GM18873 (cell line): Measurements from ENCODE around the gene UCN2.

Experiments used
- ATAC-seq: cut with Tn5 transposase; IDR thresholded peaks from one replicate; pipeline ENCODE4 v1.9.1; 2021; ENCODE audit warnings: mild to moderate bottlenecking, moderate library complexity, moderate number of reproducible peaks; ENCODE audit not compliant: unreplicated experiment, low FRiP score

UCN2 gene

DNA sequence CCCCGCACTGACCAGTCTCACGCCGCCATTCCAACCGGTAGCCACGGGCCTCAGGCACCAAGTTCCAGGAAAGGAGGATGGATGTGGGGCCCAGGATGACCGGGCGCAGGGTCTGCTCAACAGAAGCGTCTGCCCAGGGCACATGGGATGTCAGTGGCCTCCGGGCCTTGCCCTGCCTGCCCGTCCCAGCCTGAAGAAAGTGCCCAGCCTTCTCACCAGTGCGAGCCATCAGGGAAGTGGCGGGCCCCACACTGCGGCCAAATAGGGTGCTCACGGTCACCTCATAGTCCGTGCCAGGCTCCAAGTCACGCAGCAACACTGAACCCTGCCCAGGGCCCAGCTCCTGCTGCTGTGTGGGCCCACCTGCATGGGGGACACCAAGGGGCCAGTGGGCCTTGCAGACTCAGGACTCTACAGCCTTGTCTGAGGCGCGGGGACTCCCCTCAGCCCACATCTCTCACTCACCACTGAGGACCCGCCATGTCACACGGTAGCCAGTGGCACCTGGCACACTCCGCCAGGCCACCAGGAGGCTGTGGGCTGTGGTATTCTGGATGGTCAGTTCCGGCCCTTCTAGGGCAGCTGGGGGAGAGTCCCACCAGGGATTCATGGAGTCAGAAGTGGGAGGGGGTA lies 28.4 kb upstream of the UCN2 start:
- no peak for ATAC-seq

DNA sequence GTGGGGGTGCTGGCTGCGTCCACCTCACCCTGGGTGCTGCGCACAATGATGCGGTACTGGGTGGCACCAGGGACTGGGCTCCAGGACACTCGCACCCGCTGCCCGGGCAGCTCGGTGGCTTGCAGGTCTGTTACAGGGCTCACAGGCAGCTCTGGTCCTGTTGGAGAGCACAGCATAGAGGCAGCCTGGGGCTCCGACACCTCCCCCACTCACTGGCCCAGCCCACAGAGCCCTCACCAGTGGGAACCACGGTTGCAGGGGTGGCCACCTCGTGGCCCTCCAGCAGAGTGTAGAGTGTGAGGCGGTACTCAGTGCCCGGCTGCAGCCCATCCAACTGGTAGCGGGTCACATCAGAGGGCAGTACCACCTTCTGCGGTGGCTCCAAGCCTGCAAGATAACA lies 27.9 kb upstream of the UCN2 start:
- ATAC-seq = no peak

DNA sequence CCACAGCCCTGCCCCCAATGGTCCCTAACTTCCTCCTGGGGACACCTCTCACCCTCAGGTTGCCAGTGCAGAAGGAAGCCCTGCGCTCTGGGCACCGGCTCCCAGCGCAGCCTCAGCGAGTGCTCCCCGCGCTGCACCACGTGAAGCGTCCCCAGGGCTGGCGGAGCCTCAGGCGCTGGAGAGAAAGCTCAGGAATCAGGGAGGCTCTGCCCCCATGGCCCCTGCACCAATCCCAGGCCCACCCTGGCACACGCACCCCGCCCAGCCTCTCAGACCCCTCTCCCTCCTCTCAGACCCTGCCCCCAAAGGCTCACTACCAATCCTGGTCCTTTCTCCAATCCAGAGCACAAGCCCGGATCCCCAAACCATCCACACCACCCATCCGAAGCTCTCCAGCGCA lies 24.6 kb upstream of the UCN2 start:
- ATAC-seq = no peak

DNA sequence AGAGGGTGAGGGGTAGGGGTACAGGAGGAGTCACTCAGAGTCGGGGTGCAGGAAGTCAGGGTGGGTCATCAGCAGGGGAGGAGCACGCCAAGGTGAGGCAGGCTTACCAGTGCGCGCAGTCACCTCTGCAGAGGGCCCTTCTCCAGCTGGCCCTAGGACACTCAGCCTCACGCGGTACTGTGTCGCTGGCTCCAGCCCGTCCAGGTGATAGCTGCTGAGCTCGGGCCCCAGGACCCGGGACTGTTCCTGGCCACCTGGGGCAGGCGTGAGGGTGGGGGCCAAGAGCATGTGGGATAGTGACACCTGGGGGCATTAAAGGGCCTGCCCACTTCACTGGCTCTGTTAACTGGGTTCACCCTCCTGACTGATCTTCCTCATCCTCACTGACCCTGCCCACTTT lies 24.1 kb upstream of the UCN2 start:
- ATAC-seq = no peak

DNA sequence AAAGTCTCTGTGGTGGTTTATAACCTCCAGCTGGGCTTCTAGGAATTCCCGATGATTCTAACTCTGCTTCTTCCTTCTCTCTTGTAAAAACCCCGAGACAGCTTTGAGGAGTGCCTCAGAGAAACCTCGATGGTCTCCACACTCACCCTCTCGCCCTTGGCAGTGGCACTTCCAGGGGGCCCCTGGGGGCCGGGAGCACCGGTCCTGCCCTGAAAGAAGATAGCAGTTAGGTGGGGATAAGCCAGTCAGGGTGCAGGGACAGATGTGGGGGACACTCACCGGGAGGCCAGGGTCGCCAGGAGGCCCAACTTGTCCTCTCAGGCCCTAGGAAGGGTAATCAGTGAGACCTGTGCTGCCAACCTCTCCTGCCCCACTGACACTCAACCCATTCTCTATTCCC lies 21.8 kb upstream of the UCN2 start:
- ATAC-seq = no peak

DNA sequence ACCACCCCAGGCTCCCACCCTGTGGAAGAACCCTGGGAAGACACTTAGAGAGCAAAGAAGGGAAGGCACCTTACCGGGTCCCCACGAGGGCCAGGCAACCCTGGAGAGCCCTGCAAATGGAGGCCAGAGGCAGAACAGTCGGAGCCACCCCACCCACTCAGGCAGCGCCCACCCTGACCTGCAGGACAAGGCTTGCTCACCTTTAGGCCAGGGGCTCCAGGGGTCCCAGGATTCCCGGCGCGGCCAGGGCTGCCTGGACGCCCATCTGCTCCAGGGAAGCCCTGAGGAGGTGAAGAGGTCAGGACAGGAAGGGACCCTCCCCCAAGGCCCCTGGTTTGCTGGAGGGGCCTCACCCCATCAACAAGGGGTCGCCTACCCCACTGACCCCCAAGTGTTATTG lies 21.3 kb upstream of the UCN2 start:
- no peak for ATAC-seq

DNA sequence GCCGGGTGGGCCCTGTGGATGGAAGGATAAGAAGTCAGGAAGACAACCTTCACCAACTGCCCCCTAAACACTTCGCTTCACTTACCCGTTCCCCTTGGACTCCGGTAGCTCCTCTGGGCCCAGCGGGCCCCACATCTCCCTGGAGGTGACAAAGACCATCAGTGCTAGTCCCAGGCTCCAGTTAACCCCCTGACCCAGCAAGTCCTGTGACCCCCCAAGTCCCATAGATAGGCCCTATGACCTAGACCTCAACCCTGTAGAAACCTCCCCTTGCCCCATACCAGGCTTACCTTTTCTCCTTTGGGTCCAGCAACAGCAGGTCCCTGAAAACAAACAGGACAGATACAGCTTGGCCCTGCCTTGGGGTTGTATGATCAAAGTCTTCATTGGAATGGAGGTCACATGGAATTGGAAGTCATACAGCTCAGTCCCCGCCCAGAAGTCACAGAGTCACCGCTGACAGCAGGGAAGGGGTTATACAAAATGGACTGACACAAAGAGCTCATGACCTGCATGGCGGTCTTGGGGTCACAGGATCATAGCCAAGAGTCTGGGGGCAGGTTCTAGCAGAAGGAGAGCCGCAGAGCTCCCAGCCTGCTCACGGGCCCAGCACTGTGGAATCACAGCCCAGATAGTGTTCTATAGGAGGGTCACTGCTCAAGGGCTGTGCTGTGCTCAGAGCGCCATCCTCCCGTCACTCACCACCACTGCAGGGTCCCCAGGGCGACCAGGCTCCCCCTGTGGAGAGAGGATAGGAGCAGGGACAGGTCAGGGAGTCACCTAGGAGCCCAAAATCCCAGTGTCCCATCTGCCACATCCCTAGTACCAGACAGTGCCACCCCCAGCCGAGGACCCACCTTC lies 18.3 kb upstream of the UCN2 start:
- no peak for ATAC-seq

DNA sequence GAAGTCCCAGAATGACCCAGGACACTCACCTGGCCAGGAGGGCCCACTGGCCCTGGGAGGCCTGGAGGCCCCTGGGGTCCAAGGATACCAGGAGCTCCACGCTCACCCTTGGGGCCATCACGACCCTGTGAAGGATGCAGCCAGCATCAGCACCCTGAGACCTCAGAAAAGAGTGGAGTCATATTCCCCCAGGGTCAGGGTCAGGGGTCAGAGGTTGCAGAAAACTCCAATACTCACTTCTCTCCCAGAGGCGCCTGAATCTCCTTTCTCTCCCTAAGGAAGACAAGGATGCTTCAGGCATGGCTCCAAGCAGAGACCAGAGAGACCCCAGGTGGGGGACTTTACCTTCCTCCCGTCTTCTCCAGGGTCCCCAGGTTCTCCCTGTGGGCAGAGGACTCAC lies 13.1 kb upstream of the UCN2 start:
- ATAC-seq = no peak

DNA sequence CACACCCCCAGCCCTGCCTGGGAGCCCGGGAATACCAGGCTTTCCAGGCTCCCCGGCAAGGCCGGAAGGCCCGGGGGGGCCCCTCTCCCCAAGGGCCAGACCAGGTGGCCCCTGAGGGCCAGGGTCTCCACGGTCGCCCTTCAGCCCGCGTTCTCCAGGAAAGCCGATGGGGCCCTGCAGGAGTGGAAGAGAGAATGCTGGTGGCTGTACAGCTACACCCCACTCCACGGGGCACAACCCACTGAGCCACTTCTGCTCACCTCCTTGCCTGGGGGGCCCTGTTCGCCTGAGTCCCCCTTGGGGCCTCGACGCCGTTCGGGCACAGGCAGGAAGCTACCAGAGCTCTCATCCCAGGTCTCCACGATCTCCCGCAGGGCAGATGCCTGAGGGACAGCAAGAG lies 11.8 kb upstream of the UCN2 start:
- no peak for ATAC-seq

DNA sequence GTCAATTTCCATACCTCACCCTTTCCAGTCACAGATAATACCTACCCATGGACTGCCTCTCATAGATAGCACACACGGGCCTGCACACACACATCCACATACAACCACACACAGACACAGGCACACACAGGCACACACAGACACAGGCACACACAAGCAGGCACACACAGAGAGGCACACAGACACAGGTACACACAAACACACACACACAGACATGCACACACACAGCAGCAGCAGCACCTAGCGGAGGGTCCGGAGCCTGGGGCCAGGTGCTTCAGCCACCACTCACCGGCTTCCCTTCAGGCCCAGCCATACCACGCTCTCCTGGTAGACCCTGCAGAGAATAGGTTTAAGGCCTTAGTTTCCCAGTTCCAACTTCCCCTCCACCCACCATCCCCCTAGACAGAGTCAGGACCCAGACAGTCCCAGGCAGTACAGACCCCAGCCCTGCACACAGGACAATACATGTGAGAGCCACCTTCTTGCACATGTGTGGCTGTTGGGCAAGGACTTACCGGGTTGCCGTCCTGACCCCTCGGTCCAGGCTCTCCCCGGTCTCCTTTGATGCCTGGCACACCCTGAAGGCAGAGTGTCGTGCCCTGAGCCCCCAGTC lies 10.5 kb upstream of the UCN2 start:
- ATAC-seq = no peak

DNA sequence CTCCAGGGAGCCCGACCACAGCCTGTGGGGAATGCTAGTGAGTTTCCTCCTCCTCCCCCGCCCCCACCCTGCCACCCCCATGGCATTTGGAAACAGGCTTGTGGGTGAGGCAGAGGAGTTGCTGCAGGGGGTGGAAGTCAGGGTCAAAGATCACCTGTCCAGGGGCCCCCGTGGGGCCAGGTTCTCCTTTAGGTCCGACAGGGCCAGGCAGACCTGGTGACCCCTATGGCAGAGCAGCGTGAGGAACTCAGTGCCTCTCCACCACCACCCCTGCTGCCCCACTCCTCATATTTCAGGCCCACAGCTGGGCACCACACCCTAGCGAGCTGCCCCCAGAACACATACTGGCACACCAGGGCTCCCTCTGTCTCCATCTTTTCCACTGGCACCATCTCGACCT lies 8.9 kb upstream of the UCN2 start:
- ATAC-seq = no peak

DNA sequence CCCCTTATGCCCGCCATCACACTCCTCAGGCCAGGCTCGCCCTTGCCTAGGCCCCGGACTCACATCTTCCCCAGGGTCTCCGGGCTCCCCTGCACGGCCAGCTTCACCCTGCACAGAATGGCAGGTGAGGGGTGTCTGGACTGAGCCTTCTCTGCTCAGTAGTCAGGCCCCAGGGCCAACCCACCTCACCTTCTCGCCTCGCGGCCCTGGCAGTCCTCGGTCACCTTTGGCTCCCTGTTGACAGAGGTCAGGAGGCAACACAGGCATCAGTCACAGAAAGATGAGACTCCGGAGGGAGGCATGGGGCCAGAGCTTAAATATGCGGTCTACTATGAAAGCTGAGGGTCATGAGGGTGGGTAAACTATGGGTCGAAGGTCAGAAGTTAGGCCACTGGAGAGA lies 8.4 kb upstream of the UCN2 start:
- no peak for ATAC-seq

DNA sequence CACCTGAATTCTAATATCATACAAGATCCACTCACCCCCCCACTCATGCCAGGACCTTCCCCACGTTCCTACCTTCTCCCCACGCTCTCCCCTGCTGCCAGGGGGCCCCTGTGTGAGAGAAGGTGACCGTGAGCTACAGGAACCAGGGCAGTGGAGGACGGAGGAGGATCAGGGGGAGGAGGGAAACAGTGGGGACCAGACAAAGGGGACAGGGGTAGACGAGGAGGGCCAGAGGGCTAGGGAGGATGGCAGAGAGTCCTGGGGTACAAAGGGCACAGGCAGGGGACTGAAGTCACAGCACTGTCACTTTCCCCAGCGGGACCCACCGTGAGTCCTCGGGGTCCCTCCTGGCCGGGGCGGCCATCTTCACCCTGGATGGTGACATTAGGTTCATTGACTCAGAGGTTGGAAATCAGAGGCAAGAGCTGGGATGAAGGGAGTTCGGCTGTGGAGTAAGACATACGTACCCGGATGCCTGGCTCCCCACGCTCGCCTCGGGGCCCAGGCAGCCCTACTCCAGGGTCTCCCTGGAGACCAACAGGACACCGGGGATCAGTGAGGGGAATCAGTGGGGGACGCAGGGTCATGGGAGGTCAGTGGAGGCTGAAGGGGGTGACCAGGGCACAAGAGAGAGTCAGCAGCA lies 6.3 kb upstream of the UCN2 start:
- ATAC-seq = no peak

DNA sequence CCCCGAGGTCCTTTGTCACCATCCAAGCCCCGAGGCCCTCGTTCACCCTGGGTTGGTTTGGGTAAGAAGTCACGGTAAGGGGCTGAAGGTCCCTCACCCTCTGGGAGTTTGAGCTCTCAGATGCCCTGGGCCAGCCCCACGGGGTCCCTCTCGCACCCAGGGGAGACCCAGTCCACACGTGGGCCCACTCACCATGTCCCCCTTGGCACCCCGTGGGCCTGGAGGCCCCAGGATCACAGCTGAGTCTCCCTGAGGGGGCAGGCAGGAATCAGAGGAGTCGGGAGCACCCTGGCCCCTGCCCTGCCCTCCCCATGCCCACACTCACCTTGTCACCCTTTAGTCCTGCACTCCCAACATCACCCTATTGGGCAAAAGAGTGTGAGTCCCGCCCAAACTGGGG lies 5.8 kb upstream of the UCN2 start:
- no peak for ATAC-seq

DNA sequence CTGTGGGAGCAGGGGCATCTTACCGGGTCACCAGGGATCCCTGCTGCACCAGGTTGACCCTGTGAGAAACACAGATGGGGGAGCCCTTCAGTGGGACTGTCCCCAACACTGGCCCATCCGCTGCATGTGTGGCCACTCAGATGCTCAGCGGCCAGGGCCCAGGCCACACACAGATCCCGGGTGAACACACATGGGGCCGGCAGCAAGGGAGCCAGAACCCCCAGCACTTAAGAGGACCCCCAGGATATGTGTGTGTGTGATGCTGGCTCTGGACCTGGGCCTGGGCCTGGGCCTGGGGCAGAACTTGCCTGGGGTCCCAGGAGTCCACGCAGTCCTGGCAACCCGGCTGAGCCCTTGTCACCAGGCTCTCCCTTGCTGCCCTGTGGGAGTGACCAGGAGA lies 4.9 kb upstream of the UCN2 start:
- no peak for ATAC-seq

DNA sequence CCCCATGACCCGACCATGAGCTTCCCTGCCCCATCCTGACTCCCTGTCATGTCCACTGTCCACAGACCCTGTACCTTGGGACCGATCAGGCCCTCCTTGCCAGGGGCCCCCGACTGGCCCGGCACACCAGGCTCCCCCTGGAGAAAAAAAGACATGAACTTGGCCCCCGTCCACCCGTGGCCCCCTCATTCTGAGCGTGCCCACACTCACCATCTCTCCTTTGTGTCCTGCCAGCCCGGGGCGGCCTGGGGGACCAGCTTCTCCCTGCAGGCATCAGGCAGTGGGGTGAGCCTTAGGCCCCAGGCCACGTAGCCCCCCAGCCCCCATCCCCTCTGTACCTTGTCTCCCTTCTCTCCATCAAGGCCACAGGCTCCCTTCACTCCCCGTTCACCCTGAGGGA lies 3.9 kb upstream of the UCN2 start:
- no peak for ATAC-seq

DNA sequence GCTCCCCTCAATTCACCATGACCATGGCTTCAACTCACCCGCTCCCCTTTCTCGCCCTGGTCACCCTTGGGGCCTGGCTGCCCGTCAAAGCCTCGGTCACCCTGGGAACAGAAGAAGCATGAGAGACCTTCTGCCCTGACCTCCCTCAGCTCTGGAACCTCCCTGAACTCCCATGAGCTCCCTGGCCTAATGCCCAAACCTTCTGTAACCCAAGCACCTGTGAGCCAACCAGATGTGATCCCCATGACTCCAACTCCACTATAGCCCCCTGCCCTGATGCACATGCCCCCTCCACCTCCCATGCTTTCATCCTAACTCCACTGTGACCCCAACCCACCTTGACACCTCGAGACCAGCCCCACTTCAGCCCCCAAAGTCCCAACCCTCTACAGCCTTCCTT lies 3.5 kb upstream of the UCN2 start:
- no peak for ATAC-seq

DNA sequence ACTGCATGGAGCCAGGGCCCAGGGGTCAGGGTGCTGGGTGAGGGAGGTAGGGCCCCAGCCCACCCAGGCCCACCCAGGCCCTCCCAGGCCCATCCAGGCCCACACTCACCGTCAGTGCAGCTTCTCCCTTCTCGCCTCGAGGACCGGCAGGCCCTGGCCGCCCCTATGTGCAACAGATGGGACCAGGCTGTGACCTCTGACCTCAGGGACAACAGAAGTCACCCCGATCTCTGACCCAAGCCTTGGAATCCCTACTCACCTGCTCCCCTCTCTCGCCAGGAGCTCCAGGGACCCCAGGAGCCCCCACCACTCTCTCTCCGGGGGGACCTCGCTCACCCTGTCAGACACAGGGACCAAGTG lies 2.8 kb upstream of the UCN2 start:
- no peak for ATAC-seq

DNA sequence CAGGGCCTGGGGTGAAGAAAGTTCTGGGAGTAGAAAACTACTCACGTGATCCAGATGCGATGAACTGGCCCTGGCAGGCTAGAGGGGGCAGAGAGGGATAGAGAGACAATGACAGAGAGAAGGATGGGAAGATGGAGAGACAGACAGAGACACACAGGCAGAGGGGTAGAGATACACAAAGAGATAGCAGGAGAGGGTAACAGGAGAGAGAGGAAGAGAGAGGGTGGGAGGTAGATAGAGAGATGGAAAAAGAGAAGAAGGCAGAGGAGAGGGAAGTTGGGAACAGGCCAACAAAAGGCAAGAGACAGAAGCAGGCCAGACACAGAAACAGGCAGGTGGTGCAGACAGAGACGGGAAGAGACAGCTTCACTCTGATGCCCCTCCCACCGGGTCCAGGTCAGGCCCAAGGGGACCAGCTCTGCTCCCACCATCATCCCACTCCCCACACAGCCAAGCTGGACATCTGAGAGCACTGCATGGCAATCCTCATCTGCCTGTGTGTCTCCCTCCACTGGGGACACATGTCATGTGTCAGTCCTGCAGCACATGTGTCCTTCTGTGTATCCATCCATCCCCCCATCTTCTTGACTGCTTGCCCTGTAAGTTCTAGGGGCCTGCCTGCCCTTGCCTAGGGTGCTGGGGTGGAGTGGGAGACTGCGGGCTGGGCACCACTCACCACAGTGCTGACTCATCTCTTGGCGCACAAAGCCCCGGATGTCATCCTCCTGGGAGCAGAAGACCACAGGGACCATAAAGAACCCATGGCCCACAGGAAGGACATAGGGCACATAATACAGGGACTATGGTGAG lies 2.2 kb upstream of the UCN2 start:
- ATAC-seq = no peak

DNA sequence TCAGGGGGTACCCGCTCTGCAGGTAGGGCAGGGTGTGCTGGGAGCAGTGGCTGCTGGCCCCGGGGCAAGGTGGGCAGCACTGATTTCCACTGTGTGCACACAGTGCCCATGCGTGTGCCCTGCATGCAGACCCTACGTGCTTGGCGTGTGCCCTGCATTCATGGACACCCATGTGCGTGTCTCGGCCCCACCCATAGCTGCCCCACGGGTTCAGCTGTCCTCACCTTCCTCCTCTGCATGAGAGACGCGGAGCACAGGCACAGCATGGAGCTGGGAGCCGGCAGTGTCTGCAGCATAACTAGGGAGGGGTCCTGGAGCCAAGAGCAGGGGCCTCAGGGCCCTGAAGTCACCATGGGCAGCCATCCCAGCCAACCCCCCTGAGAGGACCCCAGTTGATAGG lies 1.6 kb upstream of the UCN2 start:
- ATAC-seq = no peak

DNA sequence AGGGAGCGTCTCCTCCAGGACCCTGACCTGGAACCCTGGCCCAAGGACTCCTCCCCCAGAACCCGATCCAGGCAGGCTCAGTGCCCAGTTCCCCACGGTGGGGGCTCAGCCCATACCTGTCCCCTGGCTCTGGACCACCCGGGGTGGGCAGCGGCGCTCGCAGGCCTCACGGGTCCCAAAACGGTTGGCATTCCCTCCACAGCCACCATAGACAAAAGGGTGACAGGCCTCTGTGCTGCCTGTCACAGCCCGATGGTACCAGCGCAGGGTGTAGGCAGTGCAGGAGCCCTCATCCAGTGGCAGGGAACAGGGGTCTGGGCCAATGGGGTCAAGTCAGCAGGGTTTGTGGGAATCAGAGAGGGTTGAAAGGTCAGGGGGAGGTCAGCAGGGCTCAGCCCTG lies 1.1 kb upstream of the UCN2 start:
- no peak for ATAC-seq
